ENCODE results near the gene SSBP1. TPM values are rescaled to one million over a fixed set of nuclear protein-coding genes. Genes with fewer than 3 reads are reported as not detected.

The SSBP1 gene
- total and polyA plus RNA-seq, 2 donors (not counting 3 experiments of a cell fraction or from before 2014, with no cell fraction given): 77.9 to 169 TPM

GRCh38 chr7:141691540-141691939, 46.6 kb upstream of the SSBP1 start:
- Histone ChIP-seq H3K27ac (ENCODE audit: insufficient read depth, low read depth, low read length) (no peak overlapping the region), H3K4me1 (ENCODE audit: control insufficient read depth, extremely low read depth, insufficient read depth, low read length) (peaks cover 5% of the 10 kb centered on the region), H3K4me3 (replicated peaks in 1 of 3; ENCODE audit: insufficient read depth in 1 of 3, low read depth in 1 of 3, low read length in 3 of 3) (no peak overlapping the region), H3K36me3 (ENCODE audit: control insufficient read depth in 2 of 2, extremely low read depth in 1 of 2, insufficient read depth in 2 of 2, low read length in 2 of 2) (no peaks in the 10 kb centered on the region), H3K9me3 (replicated peaks; ENCODE audit: control insufficient read depth, insufficient read depth, low read length) (no peaks in the 10 kb centered on the region), H4K20me1 (replicated peaks; ENCODE audit: control insufficient read depth, extremely low read depth, insufficient read depth, low read length) (peaks cover 2% of the 10 kb centered on the region), H3K9ac (replicated peaks; ENCODE audit: extremely low read depth, insufficient read depth, low read length) (no peak overlapping the region), H3K4me2 (ENCODE audit: insufficient read depth, low read length) (no peak overlapping the region), H3K79me2 (ENCODE audit: control insufficient read depth, insufficient read depth, low read length) (peaks cover 26% of the 10 kb centered on the region), H3K9me1 (replicated peaks; ENCODE audit: control insufficient read depth, extremely low read depth, insufficient read depth, low read length) (no peaks in the 10 kb centered on the region), H2AFZ (ENCODE audit: low read depth, low read length) (no peak overlapping the region), H3K27me3 (ENCODE audit: control insufficient read depth in 2 of 2, insufficient read depth in 2 of 2, low read length in 2 of 2) (no peaks in the 10 kb centered on the region)
- POLR2A ChIA-PET: no interaction called here
- no TSS peak for BruUV-seq (replicated peaks)
- FAIRE-seq: no peak
- dilution Hi-C loops (cut with MboI; ENCODE audit: extremely low pct_ligation_motif_present, low sequenced_read_pairs): no loop called here
- no peak for DNase-seq (ENCODE audit: low read depth, low spot score)
- CTCF ChIA-PET: no interaction called here
- no peak for TF ChIP-seq EZH2 (IDR thresholded peaks at IDR 0.05; ENCODE audit: borderline replicate concordance, low read depth, low read length, severe bottlenecking)
- TF ChIP-seq POLR2A (IDR thresholded peaks at IDR 0.05; ENCODE audit: low read depth, low read length): no peak
- no peak for TF ChIP-seq POLR2AphosphoS5 (IDR thresholded peaks at IDR 0.05; ENCODE audit: insufficient read depth, low read depth, low read length)
- intact Hi-C loops (cut with micrococcal nuclease): no loop called here

- TF ChIP-seq GATA2 (IDR thresholded peaks at IDR 0.05; ENCODE audit: insufficient read depth, insufficient read length, low read depth, low read length) (no peak), MYC (IDR thresholded peaks at IDR 0.05; ENCODE audit: low read depth, low read length) (no peak), POLR2A (IDR thresholded peaks at IDR 0.05; ENCODE audit: low read depth, low read length) (no peak), FOS (IDR thresholded peaks at IDR 0.05; ENCODE audit: borderline replicate concordance, insufficient read depth, low read length) (no peak), EZH2 (IDR thresholded peaks at IDR 0.05; ENCODE audit: borderline replicate concordance, low read depth, low read length, severe bottlenecking) (no peak), MAX (IDR thresholded peaks at IDR 0.05; ENCODE audit: insufficient read depth, insufficient read length) (no peak), POLR2AphosphoS5 (IDR thresholded peaks at IDR 0.05; ENCODE audit: insufficient read depth, low read depth, low read length) (no peak), CTCF (IDR thresholded peaks at IDR 0.05; ENCODE audit: extremely low read depth in 1 of 2, insufficient read depth in 1 of 2, low read depth in 1 of 2, low read length in 2 of 2) (no peak), JUN (IDR thresholded peaks at IDR 0.05; ENCODE audit: borderline replicate concordance, insufficient read depth, insufficient read length, low read depth) (no peak)
- Histone ChIP-seq H3K4me1 (ENCODE audit: control insufficient read depth, extremely low read depth, insufficient read depth, low read length) (peaks cover 1% of the 10 kb centered on the region), H3K4me2 (ENCODE audit: insufficient read depth, low read length) (no peak overlapping the region), H3K9me3 (replicated peaks; ENCODE audit: control insufficient read depth, insufficient read depth, low read length) (no peaks in the 10 kb centered on the region), H3K27me3 (ENCODE audit: control insufficient read depth in 2 of 2, insufficient read depth in 2 of 2, low read length in 2 of 2) (no peaks in the 10 kb centered on the region), H3K79me2 (ENCODE audit: control insufficient read depth, insufficient read depth, low read length) (peaks cover 26% of the 10 kb centered on the region), H3K27ac (ENCODE audit: insufficient read depth, low read depth, low read length) (no peak overlapping the region), H2AFZ (ENCODE audit: low read depth, low read length) (no peak overlapping the region), H3K9me1 (replicated peaks; ENCODE audit: control insufficient read depth, extremely low read depth, insufficient read depth, low read length) (no peaks in the 10 kb centered on the region), H3K4me3 (replicated peaks in 1 of 3; ENCODE audit: insufficient read depth in 1 of 3, low read depth in 1 of 3, low read length in 3 of 3) (no peak overlapping the region), H3K9ac (replicated peaks; ENCODE audit: extremely low read depth, insufficient read depth, low read length) (no peak overlapping the region), H3K36me3 (ENCODE audit: control insufficient read depth in 2 of 2, extremely low read depth in 1 of 2, insufficient read depth in 2 of 2, low read length in 2 of 2) (no peaks in the 10 kb centered on the region), H4K20me1 (replicated peaks; ENCODE audit: control insufficient read depth, extremely low read depth, insufficient read depth, low read length) (peaks cover 2% of the 10 kb centered on the region)
- no TSS peak for BruUV-seq (replicated peaks)
- ChIA-PET POLR2A (no interaction called here), CTCF (interaction anchor here (1.5 kb wide), 1 partner anchor 46 kb away, joined by 4 read pairs; the partner anchor contains the start of gene SSBP1)
- FAIRE-seq (no peak), DNase-seq (ENCODE audit: low read depth, low spot score) (no peak)
- intact Hi-C loops (cut with micrococcal nuclease) (no loop called here), dilution Hi-C loops (cut with MboI; ENCODE audit: extremely low pct_ligation_motif_present, low sequenced_read_pairs) (no loop called here)
Observed at GRCh38 chr7:141691961-141692360, 46.2 kb upstream of the SSBP1 start.

Data from endothelial cell of umbilical vein (primary cell).